22Rv1 (cell line): ENCODE results near the gene FAM124A.

ENCODE experiments used
- H3K27ac ChIP-seq: fragments of 450-650 bp; 2 replicates; pipeline ENCODE4 v1.5.1; 2017
- CTCF ChIP-seq: fragments of 450-650 bp; IDR thresholded peaks from 2 replicates; pipeline ENCODE4 v1.5.1; 2017; ENCODE audit warnings: mild to moderate bottlenecking
- ZFX ChIP-seq: fragments of 450-650 bp; IDR thresholded peaks from 2 replicates; pipeline ENCODE4 v1.6.1; 2017; ENCODE audit warnings: antibody characterized with exemption, borderline replicate concordance

The FAM124A gene

GRCh38 chr13:51235186-51235585, 13.0 kb downstream of the FAM124A start:
- TF ChIP-seq CTCF (no peak), ZFX (no peak)
- H3K27ac ChIP-seq, result no peak overlapping the region

GRCh38 chr13:51235756-51236490, 13.7 kb downstream of the FAM124A start:
- TF ChIP-seq CTCF (no peak), ZFX (no peak)
- no peak overlapping the region for H3K27ac ChIP-seq

GRCh38 chr13:51236491-51236792, 14.2 kb downstream of the FAM124A start:
- H3K27ac ChIP-seq, result no peak overlapping the region
- TF ChIP-seq CTCF (no peak), ZFX (no peak)

GRCh38 chr13:51237386-51237785, 15.2 kb downstream of the FAM124A start:
- no peak for TF ChIP-seq ZFX
- no peak for TF ChIP-seq CTCF
- no peak overlapping the region for H3K27ac ChIP-seq

GRCh38 chr13:51237887-51238286, 15.7 kb downstream of the FAM124A start:
- TF ChIP-seq ZFX (no peak), CTCF (no peak)
- H3K27ac ChIP-seq, result no peak overlapping the region

- H3K27ac ChIP-seq, result no peak overlapping the region
- TF ChIP-seq ZFX (no peak), CTCF (no peak)
These were observed 18.0 kb downstream of the FAM124A start for GRCh38 chr13:51240178-51240577.

GRCh38 chr13:51240958-51241357, 18.8 kb downstream of the FAM124A start:
- H3K27ac ChIP-seq, result no peak overlapping the region
- no peak for TF ChIP-seq ZFX
- TF ChIP-seq CTCF, result no peak
